K562 (cell line): ENCODE data around the gene EFEMP2. TPM values are rescaled to one million over a fixed set of nuclear protein-coding genes. Genes with fewer than 3 reads are reported as not detected.

Experiments
- ATF7 ChIP-seq: fragments of 450-650 bp; IDR thresholded peaks from 2 replicates; pipeline ENCODE4 v1.7.1; 2014; ENCODE audit warnings: mild to moderate bottlenecking, moderate library complexity
- BRCA1 ChIP-seq, 2 experiments: fragments of 450-650 bp in 1 of 2; sonication (generic) in 1 of 2; formaldehyde crosslinking in 1 of 2; IDR thresholded peaks; 2 replicates each; pipeline versions ENCODE4 v1.5.0 to v1.6.1; 2017 to 2020; ENCODE audit warnings: mild to moderate bottlenecking in 1 of 2, missing genetic modification reagents in 1 of 2
- NCOA2 ChIP-seq, 2 experiments: fragments of 450-650 bp; IDR thresholded peaks; 2 replicates each; pipeline ENCODE4 v1.6.1; 2018; ENCODE audit warnings: mild to moderate bottlenecking in 2 of 2, moderate library complexity in 1 of 2; ENCODE audit not compliant: partially characterized antibody in 2 of 2
- NFIC ChIP-seq: fragments of 450-650 bp; IDR thresholded peaks from 2 replicates; pipeline ENCODE4 v1.6.1; 2017; ENCODE audit warnings: mild to moderate bottlenecking, inconsistent platforms
- NONO ChIP-seq, 2 experiments: fragments of 200-400 bp in 1 of 2; fragments of 450-650 bp in 1 of 2; formaldehyde crosslinking in 1 of 2; IDR thresholded peaks; 2 replicates each; pipeline ENCODE4 v1.6.1; 2017; ENCODE audit warnings: low read depth in 2 of 2, mild to moderate bottlenecking in 2 of 2, moderate library complexity in 2 of 2, low read length in 1 of 2
- NR3C1 ChIP-seq: sonication (generic); formaldehyde crosslinking; IDR thresholded peaks from 2 replicates; pipeline ENCODE4 v1.8.1; 2022; ENCODE audit warnings: missing genetic modification reagents
- NRF1 ChIP-seq, 2 experiments: fragments of 450-650 bp; IDR thresholded peaks in 1 of 2; conservative IDR thresholded peaks in 1 of 2; 2 replicates each; pipeline ENCODE4 v1.6.1; 2014; ENCODE audit warnings: mild to moderate bottlenecking in 2 of 2
- TAL1 ChIP-seq: fragments of 450-650 bp; IDR thresholded peaks from 2 replicates; pipeline ENCODE4 v1.6.1; 2016; ENCODE audit warnings: mild to moderate bottlenecking
- THRAP3 ChIP-seq: fragments of 450-650 bp; IDR thresholded peaks from 2 replicates; pipeline ENCODE4 v1.6.1; 2016; ENCODE audit warnings: mild to moderate bottlenecking, inconsistent platforms, borderline replicate concordance
- WHSC1 ChIP-seq: IDR thresholded peaks from one replicate; pipeline ENCODE4 v1.6.1; 2012; ENCODE audit warnings: low read length, control low read depth, inconsistent platforms
- ZC3H4 ChIP-seq: sonication (generic); formaldehyde crosslinking; IDR thresholded peaks from 2 replicates; pipeline ENCODE4 v1.9.0; 2021; ENCODE audit warnings: missing genetic modification reagents, borderline replicate concordance
- ZKSCAN1 ChIP-seq: fragments of 150-350 bp; IDR thresholded peaks from 2 replicates; pipeline ENCODE4 v1.6.1; 2016; ENCODE audit warnings: low read depth, low read length
- ZSCAN32 ChIP-seq: fragments of 450-650 bp; formaldehyde crosslinking; IDR thresholded peaks from 2 replicates; pipeline ENCODE4 v1.4.0; 2020; ENCODE audit warnings: mild to moderate bottlenecking, moderate library complexity
- polyA plus RNA-seq, 8 experiments: library from polyadenylated mRNA; depleted of rRNA in 4 of 8; stranded (reverse) in 5 of 8; unstranded in 3 of 8; fragments of >200 nt; fragmentation: Nextera tagmentation in 2 of 8; fragmentation: Illumina TruSeq in 1 of 8; extraction: Ambion mirVana in 2 of 8; extraction: Trizol in 1 of 8; gene quantifications; 2 replicates each; pipeline versions ENCODE4 v1.2.1 to v1.2.3, GENCODE V29; 2011 to 2014; ENCODE audit warnings: inconsistent platforms in 1 of 8, missing spikeins in 1 of 8
- total RNA-seq, 7 experiments: library from RNA; depleted of rRNA in 6 of 7; stranded (reverse); fragments of >200 nt in 6 of 7; fragmentation: Illumina TruSeq in 2 of 7; extraction: Trizol in 2 of 7; gene quantifications; 2 replicates each; pipeline versions ENCODE4 v1.2.1 to v1.2.3, GENCODE V29; 2011 to 2021; ENCODE audit warnings: low replicate concordance in 1 of 7
- TF ChIP-seq, protein P1 (sequence below): fragments of 250-450 bp; sonication (Bioruptor Pico); IDR thresholded peaks from 2 replicates; pipeline ENCODE4 v1.8.0; 2021; ENCODE audit warnings: moderate library complexity, mild to moderate bottlenecking, inconsistent platforms
- TF ChIP-seq, protein P2 (sequence below): fragments of 450-650 bp; IDR thresholded peaks from 2 replicates; pipeline ENCODE4 v1.6.1; 2017; ENCODE audit warnings: mild to moderate bottlenecking, moderate library complexity
- TF ChIP-seq, protein P3 (sequence below): fragments of 450-650 bp; IDR thresholded peaks from 2 replicates; pipeline ENCODE4 v1.6.1; 2016; ENCODE audit warnings: missing biosample characterization, missing genetic modification characterization
- TF ChIP-seq, protein P4 (sequence below): fragments of 250-450 bp; sonication (Bioruptor Pico); IDR thresholded peaks from 2 replicates; pipeline ENCODE4 v1.8.0; 2021; ENCODE audit warnings: mild to moderate bottlenecking, moderate library complexity
- TF ChIP-seq, protein P5 (sequence below): fragments of 450-650 bp; formaldehyde crosslinking; conservative IDR thresholded peaks from 2 replicates; pipeline ENCODE4 v1.4.0; 2022; ENCODE audit warnings: mild to moderate bottlenecking, missing genetic modification characterization

The EFEMP2 gene
- total and polyA plus RNA-seq, 9 of the 15 experiments (the other 6 are each of a cell fraction or from before 2014, with no cell fraction given), result 0.07 to 2.9 (median 0.69) TPM; not detected in 1

DNA sequence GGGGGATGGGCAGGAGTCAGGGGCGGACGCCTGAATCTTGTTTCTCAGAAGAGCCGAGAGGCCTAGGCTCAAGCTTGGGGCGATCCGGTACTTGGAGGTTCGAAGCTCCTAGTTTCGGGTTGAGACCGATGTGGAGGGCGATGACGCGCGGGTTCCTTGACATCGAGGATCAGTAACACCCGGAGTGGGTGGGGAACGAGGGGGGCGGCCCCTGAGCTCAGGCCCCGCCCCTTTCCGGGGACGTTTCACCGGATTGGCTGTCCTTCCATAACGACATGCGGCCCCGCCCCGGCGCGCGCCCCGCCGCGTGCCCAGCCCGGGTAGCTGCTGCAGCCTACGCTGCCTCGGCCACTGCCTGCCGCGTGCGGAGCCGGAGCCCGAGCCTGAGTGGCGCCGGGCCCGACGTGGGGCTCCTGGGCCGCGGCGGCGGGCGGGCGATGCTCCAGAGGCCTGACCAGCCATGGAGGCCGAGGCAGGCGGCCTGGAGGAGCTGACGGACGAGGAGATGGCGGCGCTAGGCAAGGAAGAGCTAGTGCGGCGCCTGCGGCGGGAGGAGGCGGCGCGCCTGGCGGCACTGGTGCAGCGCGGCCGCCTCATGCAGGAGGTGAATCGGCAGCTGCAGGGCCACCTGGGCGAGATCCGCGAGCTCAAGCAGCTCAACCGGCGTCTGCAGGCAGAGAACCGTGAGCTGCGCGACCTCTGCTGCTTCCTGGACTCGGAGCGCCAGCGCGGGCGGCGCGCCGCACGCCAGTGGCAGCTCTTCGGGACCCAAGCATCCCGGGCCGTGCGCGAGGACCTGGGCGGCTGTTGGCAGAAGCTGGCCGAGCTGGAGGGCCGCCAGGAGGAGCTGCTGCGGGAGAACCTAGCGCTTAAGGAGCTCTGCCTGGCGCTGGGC, 18.0 kb upstream of the EFEMP2 start, which contains the start of gene CCDC85B (continued):
- TF ChIP-seq NR3C1 (CRISPR knock-in tag) (peak; percentile 67; the same call in 1 of the 2 replicates), NRF1 (conservative IDR thresholded peaks at IDR 0.05 in 1 of 2, IDR thresholded peaks at IDR 0.05 in 1 of 2) (peak in 1 of 2 experiments; percentile 72; a peak in 3 of 4 replicates), BRCA1 (IDR thresholded peaks at IDR 0.05) (no peak), BRCA1 (CRISPR knock-in tag; IDR thresholded peaks at IDR 0.05) (no peak), ATF7 (peak; percentile 76), NONO (IDR thresholded peaks at IDR 0.05; ENCODE audit: low read depth in 2 of 2, low read length in 1 of 2) (peak; percentile 92; a peak in 3 of 4 replicates), TAL1 (no peak), ZKSCAN1 (no peak), NCOA2 (IDR thresholded peaks at IDR 0.05; ENCODE audit: partially characterized antibody in 2 of 2) (no peak), THRAP3 (no peak), WHSC1 (no peak), ZC3H4 (peak; percentile 85; the same call in 1 of the 2 replicates), NFIC (peak; percentile 22; the same call in 1 of the 2 replicates), ZSCAN32 (CRISPR knock-in tag) (no peak)
- TF ChIP-seq, protein P1, sequence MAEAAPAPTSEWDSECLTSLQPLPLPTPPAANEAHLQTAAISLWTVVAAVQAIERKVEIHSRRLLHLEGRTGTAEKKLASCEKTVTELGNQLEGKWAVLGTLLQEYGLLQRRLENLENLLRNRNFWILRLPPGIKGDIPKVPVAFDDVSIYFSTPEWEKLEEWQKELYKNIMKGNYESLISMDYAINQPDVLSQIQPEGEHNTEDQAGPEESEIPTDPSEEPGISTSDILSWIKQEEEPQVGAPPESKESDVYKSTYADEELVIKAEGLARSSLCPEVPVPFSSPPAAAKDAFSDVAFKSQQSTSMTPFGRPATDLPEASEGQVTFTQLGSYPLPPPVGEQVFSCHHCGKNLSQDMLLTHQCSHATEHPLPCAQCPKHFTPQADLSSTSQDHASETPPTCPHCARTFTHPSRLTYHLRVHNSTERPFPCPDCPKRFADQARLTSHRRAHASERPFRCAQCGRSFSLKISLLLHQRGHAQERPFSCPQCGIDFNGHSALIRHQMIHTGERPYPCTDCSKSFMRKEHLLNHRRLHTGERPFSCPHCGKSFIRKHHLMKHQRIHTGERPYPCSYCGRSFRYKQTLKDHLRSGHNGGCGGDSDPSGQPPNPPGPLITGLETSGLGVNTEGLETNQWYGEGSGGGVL (CRISPR knock-in tag), result no peak
- TF ChIP-seq, protein P2, sequence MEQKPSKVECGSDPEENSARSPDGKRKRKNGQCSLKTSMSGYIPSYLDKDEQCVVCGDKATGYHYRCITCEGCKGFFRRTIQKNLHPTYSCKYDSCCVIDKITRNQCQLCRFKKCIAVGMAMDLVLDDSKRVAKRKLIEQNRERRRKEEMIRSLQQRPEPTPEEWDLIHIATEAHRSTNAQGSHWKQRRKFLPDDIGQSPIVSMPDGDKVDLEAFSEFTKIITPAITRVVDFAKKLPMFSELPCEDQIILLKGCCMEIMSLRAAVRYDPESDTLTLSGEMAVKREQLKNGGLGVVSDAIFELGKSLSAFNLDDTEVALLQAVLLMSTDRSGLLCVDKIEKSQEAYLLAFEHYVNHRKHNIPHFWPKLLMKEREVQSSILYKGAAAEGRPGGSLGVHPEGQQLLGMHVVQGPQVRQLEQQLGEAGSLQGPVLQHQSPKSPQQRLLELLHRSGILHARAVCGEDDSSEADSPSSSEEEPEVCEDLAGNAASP, result no peak
- TF ChIP-seq, protein P3, sequence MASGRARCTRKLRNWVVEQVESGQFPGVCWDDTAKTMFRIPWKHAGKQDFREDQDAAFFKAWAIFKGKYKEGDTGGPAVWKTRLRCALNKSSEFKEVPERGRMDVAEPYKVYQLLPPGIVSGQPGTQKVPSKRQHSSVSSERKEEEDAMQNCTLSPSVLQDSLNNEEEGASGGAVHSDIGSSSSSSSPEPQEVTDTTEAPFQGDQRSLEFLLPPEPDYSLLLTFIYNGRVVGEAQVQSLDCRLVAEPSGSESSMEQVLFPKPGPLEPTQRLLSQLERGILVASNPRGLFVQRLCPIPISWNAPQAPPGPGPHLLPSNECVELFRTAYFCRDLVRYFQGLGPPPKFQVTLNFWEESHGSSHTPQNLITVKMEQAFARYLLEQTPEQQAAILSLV, result no peak
- TF ChIP-seq, protein P4, sequence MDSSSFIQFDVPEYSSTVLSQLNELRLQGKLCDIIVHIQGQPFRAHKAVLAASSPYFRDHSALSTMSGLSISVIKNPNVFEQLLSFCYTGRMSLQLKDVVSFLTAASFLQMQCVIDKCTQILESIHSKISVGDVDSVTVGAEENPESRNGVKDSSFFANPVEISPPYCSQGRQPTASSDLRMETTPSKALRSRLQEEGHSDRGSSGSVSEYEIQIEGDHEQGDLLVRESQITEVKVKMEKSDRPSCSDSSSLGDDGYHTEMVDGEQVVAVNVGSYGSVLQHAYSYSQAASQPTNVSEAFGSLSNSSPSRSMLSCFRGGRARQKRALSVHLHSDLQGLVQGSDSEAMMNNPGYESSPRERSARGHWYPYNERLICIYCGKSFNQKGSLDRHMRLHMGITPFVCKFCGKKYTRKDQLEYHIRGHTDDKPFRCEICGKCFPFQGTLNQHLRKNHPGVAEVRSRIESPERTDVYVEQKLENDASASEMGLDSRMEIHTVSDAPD (CRISPR knock-in tag), result no peak
- TF ChIP-seq, protein P5, sequence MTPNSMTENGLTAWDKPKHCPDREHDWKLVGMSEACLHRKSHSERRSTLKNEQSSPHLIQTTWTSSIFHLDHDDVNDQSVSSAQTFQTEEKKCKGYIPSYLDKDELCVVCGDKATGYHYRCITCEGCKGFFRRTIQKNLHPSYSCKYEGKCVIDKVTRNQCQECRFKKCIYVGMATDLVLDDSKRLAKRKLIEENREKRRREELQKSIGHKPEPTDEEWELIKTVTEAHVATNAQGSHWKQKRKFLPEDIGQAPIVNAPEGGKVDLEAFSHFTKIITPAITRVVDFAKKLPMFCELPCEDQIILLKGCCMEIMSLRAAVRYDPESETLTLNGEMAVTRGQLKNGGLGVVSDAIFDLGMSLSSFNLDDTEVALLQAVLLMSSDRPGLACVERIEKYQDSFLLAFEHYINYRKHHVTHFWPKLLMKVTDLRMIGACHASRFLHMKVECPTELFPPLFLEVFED (CRISPR knock-in tag), result no peak
